Fibroblast of lung (primary cell): ENCODE measurements around the gene CAPN14. TPM values are rescaled to one million over a fixed set of nuclear protein-coding genes. Genes with fewer than 3 reads are reported as not detected.

Experiments used
- DNase-seq, 2 donors: peaks; one replicate each; pipeline versions ENCODE4 v3.0.0 to v3.0.0-alpha.2; 2010; ENCODE audit warnings: low read depth in 2 of 2
- H2AFZ ChIP-seq: 2 replicates; pipeline ENCODE4 v1.5.1; 2012; ENCODE audit warnings: low read length, control low read depth, inconsistent platforms
- H3K27ac ChIP-seq: 2 replicates; pipeline ENCODE4 v1.5.1; 2011; ENCODE audit warnings: low read length, control low read depth; ENCODE audit not compliant: insufficient read depth
- H3K27me3 ChIP-seq: 2 replicates; pipeline ENCODE4 v1.5.1; 2011; ENCODE audit warnings: mild to moderate bottlenecking, low read length; ENCODE audit not compliant: control insufficient read depth, insufficient read depth
- H3K36me3 ChIP-seq: 2 replicates; pipeline ENCODE4 v1.5.1; 2011; ENCODE audit warnings: low read length; ENCODE audit not compliant: control insufficient read depth, insufficient read depth
- H3K4me1 ChIP-seq: 2 replicates; pipeline ENCODE4 v1.5.1; 2011; ENCODE audit warnings: low read length; ENCODE audit not compliant: control insufficient read depth, insufficient read depth; ENCODE audit errors: extremely low read depth
- H3K4me2 ChIP-seq: 2 replicates; pipeline ENCODE4 v1.5.1; 2011; ENCODE audit warnings: low read length, control low read depth; ENCODE audit not compliant: insufficient read depth; ENCODE audit errors: extremely low read depth
- H3K4me3 ChIP-seq, 4 experiments: fragments of 200-600 bp in 1 of 4; sonication (generic) in 1 of 4; replicated peaks in 1 of 4; 2 replicates each; pipeline ENCODE4 v1.5.1; 2011 to 2016; ENCODE audit warnings: low read length in 4 of 4, low read depth in 3 of 4, mild to moderate bottlenecking in 3 of 4, control low read depth in 2 of 4, inconsistent platforms in 1 of 4, mixed read lengths in 1 of 4; ENCODE audit not compliant: insufficient read depth in 1 of 4; ENCODE audit errors: control extremely low read depth in 1 of 4
- H3K79me2 ChIP-seq: 2 replicates; pipeline ENCODE4 v1.5.1; 2012; ENCODE audit warnings: mild to moderate bottlenecking, low read length, inconsistent platforms; ENCODE audit not compliant: control insufficient read depth, insufficient read depth
- H3K9ac ChIP-seq: 2 replicates; pipeline ENCODE4 v1.5.1; 2011; ENCODE audit warnings: mild to moderate bottlenecking, low read length, control low read depth; ENCODE audit not compliant: insufficient read depth
- H3K9me3 ChIP-seq: 2 replicates; pipeline ENCODE4 v1.5.1; 2012; ENCODE audit warnings: low read depth, low read length; ENCODE audit not compliant: control insufficient read depth, insufficient read depth
- H4K20me1 ChIP-seq: 2 replicates; pipeline ENCODE4 v1.5.1; 2011; ENCODE audit warnings: low read length; ENCODE audit not compliant: control insufficient read depth, insufficient read depth; ENCODE audit errors: extremely low read depth
- EZH2 ChIP-seq: IDR thresholded peaks from 2 replicates; pipeline ENCODE4 v1.5.1; 2012; ENCODE audit warnings: low read length, control low read depth, mild to moderate bottlenecking; ENCODE audit errors: missing control alignments
- polyA plus RNA-seq, 2 donors: library from polyadenylated mRNA; depleted of rRNA in 1 of 2; stranded (reverse) in 1 of 2; unstranded in 1 of 2; fragments of >200 nt; gene quantifications; 2 replicates each; pipeline ENCODE4 v1.2.1, GENCODE V29; 2011 to 2012; ENCODE audit warnings: missing spikeins in 1 of 2
- total RNA-seq: library from RNA; depleted of rRNA; stranded (reverse); fragments of >200 nt; gene quantifications from 2 replicates; pipeline ENCODE4 v1.2.1, GENCODE V29; 2014
- TF ChIP-seq, protein P1 (sequence below), 2 donors: IDR thresholded peaks in 1 of 2; conservative IDR thresholded peaks in 1 of 2; 1 replicate in 1 of 2; 2 replicates in 1 of 2; pipeline ENCODE4 v1.5.1; 2011 to 2012; ENCODE audit warnings: low read length in 2 of 2, control low read depth in 1 of 2, inconsistent platforms in 1 of 2, low read depth in 1 of 2, mild to moderate bottlenecking in 1 of 2

CAPN14 gene
- total and polyA plus RNA-seq, 2 donors (not counting 1 experiment from before 2014, with no cell fraction given), result 0.05 to 0.17 TPM

DNA sequence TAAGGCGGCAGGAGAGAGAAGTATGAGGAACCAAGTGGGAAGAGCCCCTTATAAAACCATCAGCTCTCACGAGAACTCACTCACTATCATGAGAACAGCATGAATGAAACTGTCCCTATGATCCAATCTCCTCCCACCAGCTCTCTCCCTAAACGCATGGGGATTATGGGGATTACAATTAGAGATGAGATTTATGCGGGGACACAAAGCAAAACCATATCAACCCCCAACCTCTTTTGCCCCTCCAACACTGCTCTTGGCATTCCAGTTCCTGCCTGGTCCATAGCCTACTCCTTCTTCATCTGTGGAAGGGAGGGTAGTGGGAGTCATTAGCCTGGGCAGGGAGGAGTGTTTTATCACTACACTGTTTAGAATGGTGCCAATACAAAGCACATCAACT is 15.3 kb upstream of the CAPN14 start:
- Histone ChIP-seq H3K36me3 (peaks cover 2% of the 10 kb centered on the region), H4K20me1 (no peaks in the 10 kb centered on the region), H3K9ac (no peak overlapping the region), H3K4me1 (peaks cover 6% of the 10 kb centered on the region), H2AFZ (no peak overlapping the region), H3K9me3 (no peaks in the 10 kb centered on the region), H3K4me3 (no peak overlapping the region), H3K79me2 (no peaks in the 10 kb centered on the region), H3K4me2 (no peak overlapping the region), H3K27ac (no peak overlapping the region), H3K27me3 (peaks cover 3% of the 10 kb centered on the region)
- no peak for TF ChIP-seq EZH2
- TF ChIP-seq, protein P1, sequence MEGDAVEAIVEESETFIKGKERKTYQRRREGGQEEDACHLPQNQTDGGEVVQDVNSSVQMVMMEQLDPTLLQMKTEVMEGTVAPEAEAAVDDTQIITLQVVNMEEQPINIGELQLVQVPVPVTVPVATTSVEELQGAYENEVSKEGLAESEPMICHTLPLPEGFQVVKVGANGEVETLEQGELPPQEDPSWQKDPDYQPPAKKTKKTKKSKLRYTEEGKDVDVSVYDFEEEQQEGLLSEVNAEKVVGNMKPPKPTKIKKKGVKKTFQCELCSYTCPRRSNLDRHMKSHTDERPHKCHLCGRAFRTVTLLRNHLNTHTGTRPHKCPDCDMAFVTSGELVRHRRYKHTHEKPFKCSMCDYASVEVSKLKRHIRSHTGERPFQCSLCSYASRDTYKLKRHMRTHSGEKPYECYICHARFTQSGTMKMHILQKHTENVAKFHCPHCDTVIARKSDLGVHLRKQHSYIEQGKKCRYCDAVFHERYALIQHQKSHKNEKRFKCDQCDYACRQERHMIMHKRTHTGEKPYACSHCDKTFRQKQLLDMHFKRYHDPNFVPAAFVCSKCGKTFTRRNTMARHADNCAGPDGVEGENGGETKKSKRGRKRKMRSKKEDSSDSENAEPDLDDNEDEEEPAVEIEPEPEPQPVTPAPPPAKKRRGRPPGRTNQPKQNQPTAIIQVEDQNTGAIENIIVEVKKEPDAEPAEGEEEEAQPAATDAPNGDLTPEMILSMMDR (conservative IDR thresholded peaks at IDR 0.05 in 1 of 2, IDR thresholded peaks at IDR 0.05 in 1 of 2; ENCODE audit: low read depth in 1 of 2, low read length in 2 of 2), result no peak
- DNase-seq, result no peak

DNA sequence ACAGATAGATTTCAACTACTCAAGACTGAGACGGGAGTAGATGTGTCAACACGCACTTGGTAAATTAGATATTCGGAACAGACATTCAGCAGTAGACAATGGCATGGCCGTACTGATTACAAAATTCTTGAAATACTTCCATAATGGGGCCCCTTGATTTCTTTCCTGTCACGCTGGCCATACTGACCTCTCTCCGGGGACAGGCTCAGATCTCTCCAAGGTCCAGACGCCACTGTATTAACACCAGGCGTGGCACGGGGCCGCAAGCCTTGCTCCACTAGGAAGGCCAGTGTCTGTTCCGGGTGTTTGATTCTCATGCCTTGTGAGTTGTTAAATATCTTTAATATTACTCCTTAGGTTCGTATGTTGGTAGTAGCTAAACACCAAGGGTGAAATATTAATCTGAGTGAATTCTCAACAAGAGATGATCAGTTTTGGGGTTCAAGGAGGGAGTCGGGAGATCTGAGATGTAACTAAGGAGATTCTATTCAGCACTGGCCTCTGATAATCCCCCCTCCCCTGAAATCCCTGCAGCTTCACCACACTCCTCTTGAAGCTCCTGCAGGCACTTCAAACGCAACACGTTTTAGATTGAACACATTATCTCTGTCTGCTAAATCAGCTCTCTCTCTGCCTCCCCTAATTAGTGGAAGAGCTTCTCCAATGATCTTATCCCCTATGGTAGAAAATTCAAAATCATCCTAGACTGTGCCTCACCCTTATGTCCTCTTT is 14.4 kb upstream of the CAPN14 start:
- H3K4me2 ChIP-seq, result no peak overlapping the region
- no peak overlapping the region for H3K27ac ChIP-seq
- peaks cover 6% of the 10 kb centered on the region for H3K4me1 ChIP-seq
- no peak overlapping the region for H3K9ac ChIP-seq
- H4K20me1 ChIP-seq, result no peaks in the 10 kb centered on the region
- H2AFZ ChIP-seq, result no peak overlapping the region
- H3K79me2 ChIP-seq, result no peaks in the 10 kb centered on the region
- H3K27me3 ChIP-seq, result peaks cover 3% of the 10 kb centered on the region
- no peak for TF ChIP-seq EZH2
- TF ChIP-seq, protein P1 (conservative IDR thresholded peaks at IDR 0.05 in 1 of 2, IDR thresholded peaks at IDR 0.05 in 1 of 2; ENCODE audit: low read depth in 1 of 2, low read length in 2 of 2), result no peak
- H3K9me3 ChIP-seq, result no peaks in the 10 kb centered on the region
- no peaks in the 10 kb centered on the region for H3K36me3 ChIP-seq
- H3K4me3 ChIP-seq, result no peak overlapping the region
- no peak for DNase-seq

DNA sequence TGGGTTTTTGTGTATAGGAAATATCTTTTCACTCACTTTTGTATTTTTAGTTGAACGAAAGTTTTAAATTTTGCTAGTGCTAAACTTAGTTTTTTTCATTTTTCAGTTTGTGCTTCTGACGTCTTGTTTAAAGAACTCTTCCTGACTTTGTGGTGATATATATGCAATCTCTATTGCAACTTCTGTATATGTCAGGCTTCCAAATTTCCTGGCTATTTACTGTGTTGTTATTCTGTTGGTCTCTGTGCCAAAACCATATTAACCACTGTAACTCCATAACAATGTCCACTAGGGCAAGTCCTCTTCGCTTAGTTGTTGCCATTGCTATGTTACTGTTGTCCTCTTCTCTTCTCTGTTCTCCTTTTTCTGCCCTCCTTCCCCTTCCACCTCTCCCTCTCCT is 13.4 kb upstream of the CAPN14 start:
- Histone ChIP-seq H3K36me3 (no peaks in the 10 kb centered on the region), H3K4me1 (peaks cover 4% of the 10 kb centered on the region), H4K20me1 (no peaks in the 10 kb centered on the region), H3K27ac (no peak overlapping the region), H3K79me2 (no peaks in the 10 kb centered on the region), H3K9ac (no peak overlapping the region), H3K4me2 (no peak overlapping the region), H3K27me3 (peaks cover 10% of the 10 kb centered on the region), H3K9me3 (no peaks in the 10 kb centered on the region), H2AFZ (no peak overlapping the region), H3K4me3 (no peak overlapping the region)
- TF ChIP-seq, protein P1 (conservative IDR thresholded peaks at IDR 0.05 in 1 of 2, IDR thresholded peaks at IDR 0.05 in 1 of 2; ENCODE audit: low read depth in 1 of 2, low read length in 2 of 2), result peak in 1 of 2 donors; percentile 0
- TF ChIP-seq EZH2, result no peak
- peak in 1 of 2 donors; percentile 62 for DNase-seq
